AG20443 (cell line): ENCODE data around the gene RAD51AP1.

Experiments
- DNase-seq: peaks from one replicate; pipeline ENCODE4 v3.0.0; 2012; ENCODE audit warnings: low spot score, mixed read lengths

RAD51AP1 gene

DNA sequence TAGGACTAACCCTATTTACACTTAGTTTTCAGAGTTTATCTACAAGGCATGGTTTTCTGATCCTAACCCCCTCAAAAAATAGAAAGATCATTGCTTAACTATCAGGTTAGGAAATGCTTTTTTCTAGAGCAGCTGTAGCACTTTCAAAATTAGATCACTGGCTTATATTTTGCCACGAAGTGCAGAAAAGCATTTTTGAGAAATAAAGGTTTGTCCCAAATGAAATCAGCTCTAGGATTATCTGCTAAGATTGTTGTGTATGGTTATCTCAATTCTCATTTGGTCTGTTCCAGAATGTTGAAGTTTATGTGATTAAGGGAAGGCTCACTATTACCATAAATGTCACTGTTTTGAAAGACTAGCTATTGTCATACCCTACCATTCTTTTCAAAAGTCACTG is 13.5 kb downstream of the RAD51AP1 start:
- DNase-seq: no peak

DNA sequence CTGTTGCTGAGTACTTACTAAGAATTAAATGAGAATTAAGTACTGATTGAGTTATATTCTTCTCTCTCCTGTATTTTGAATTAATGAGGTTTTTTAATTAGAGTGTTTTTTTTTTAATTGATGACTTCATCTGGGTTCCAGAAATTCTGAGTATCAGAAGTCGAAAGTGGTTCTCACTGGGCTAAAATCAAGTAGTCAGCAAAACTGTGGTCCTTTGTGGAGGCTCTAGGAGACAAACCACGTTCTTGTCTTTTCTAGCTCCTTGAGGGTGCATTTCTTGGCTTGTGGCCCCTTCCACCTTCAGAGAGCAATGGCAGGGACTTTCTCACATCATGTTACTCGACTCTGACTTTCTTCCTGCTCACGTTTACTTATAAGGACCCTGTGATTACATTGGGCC is 15.3 kb downstream of the RAD51AP1 start:
- DNase-seq: no peak

DNA sequence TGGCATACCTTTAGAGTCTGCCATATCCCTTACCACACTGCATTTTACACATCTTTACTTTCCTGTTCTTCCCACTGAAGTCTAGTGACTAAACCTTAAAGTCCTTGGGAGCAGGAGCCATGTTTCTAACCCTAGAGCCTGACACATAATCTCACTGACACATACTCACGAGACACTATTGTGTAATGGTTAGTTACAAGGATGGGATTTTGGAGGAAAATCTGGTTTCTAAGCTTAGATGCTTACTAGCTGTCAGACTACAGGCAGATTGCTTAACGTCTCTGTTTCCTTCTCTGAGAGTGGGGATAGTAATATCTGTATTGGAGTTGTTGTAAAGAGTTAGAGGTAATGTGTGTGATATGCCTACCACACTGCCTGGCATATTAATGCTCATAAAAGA is 17.1 kb downstream of the RAD51AP1 start:
- no peak for DNase-seq

DNA sequence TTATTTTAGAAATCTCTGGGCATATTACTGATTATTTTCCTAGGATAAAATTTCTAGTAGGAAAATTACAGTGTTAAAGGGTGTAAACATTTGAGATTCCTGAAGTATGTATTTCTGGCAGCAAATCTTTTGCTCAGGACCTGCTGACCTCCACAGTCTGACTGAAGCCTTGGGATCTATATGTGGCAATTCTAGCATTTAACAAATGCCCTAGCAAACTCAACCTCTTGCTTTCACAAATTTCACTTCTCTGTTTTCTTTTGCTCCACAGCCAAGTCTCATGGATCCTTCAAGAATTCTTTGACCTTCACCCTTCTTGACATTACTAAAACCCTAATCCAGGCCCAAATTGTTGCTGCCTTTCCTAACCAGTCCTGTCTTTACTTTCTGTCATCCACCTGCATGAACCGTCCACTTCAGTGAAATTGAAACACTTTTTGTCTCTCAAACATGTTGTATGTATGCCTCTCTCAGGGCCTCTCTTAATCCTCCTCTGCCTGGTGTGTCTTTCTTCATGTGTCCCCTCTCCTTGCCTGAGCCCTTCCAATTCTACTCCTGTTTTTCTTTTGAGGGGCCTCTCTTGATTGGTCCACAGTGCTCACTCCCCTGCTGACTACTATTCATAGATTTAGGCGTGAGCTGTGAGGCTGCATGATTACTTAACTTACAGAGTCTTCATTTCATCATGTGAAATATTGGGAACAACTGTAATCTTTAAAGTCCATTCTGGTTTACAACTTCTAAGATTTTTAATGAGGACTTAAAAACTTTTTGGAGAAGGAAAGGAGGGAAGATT is 18.2 kb downstream of the RAD51AP1 start:
- no peak for DNase-seq

DNA sequence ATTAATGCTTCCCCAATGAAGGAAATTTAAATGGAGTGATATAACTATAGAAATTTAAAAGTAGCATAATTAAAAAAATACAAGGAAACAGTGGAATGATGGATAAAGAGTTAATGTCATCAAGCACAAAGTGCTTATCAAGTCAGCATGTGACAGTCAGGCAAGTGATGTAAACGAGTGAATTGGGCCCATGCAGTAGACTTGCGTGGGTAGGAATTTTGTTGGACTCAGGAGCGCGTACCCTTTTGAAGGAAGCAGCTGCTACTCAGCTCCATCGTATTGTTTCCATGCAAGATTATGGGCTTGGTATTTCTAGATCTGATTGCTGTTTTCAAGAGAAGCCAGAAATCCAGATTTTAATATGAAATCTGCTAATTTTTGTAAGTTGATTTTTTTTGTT is 18.9 kb downstream of the RAD51AP1 start:
- DNase-seq: no peak

DNA sequence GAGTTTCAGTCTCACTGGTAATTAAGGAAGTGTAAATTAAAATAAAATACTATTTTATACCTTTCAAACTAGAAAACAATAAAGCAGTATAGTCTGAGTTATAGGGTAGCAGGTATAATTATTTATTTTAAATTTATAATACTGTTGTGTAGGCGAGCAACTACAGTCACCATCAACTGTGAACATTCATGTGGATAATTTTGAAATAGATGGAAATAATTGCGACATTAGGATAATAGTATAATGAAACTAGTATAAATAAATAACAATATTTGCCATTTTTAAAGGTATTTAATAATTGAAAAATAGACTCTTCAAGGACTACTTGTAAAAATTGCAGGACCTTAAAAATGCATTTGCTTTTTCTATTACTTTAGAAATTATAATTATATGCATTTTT is 19.5 kb downstream of the RAD51AP1 start:
- DNase-seq: no peak

DNA sequence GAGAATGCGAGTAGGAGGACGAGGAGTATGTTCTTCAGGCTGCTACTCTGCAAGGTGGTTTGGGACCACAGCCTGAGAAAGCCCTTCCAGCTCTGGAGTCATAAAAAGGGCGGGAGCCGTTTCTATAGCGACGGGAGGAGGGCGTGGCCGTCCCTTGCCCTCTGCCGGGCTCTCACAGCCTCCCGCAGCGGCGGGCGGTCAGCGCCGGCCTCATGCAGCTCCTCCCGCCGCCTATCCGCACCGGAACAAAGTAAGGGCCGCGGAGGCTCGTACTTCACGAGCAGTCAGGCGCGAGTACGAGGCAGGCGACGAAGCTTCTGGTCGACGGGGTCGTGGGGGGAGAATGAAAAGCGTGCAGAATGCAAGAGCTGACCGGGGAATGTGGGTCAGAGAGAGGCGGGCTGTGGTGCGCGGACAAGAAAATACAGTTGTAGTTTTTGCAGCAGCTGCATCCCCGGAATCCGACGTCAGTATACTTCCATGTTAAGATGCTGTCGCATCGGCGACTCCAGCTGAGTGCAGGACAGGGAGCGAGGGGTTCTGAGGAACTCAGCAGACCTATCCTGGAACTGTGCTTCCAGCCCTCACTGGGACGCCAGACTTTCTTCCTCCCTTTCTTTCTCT is 23.5 kb downstream of the RAD51AP1 start, which contains the start of gene DYRK4:
Gene DYRK4 (plus strand): TSS at position 175 of the 624 bp plus-strand sequence. CDS start 38 bp downstream, at position 213.
- DNase-seq: peak; percentile 92

DNA sequence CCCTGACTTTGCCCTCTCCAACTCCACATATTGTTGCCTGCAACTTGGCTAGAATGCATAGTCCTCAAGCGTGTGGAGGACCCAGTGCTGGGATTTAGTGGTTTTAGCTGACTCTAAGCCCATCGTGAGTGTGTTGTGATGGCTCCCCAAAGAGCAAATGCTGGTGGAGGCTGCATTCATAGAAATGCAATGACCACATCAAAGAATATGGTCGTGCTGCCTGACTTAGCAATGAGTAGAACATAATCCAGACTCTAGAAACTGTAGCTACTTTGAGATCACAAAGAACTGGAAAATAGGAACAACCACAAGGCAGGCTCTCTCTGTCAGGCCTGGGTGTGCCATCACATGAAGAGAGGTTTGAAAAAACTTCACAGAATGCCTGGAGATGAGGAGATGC is 24.6 kb downstream of the RAD51AP1 start:
- DNase-seq: no peak

DNA sequence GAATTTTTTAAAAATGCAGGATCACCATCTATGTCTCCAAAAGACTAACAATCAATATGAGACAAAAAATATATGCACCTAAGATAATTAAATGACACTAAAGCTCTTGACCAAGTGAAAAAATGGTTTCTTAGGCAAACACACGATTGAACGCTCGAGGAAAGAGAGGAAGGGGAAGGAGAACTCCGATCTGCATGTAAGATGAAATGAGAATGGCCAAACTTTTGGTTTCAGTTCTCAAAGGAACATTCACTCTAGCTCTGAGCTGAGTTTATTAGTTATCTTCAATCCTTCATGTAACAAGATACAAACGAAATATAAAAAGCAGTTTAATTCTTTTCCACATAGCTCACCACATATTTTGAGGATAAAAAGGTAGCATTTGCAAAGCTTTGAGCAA is 26.1 kb downstream of the RAD51AP1 start:
- DNase-seq: no peak

DNA sequence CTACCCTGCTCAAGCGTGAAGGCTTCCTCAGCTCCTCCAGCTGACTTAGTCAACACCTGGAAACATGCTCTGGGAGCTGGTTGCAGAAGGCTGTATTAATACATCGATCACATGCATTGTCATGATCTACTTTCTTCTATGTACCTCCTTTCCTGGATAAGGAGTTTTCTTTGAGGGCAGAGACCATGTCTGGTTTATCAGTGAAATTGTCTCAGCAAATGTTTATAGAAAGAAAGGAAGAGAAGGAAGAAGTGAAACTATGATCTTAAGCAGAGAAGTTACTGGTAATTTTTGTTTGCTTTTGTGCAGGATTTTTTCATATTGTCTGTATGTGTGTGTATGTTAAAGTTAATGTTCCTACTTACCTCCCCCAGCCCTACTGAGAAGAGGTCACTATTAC is 27.8 kb downstream of the RAD51AP1 start:
- no peak for DNase-seq

DNA sequence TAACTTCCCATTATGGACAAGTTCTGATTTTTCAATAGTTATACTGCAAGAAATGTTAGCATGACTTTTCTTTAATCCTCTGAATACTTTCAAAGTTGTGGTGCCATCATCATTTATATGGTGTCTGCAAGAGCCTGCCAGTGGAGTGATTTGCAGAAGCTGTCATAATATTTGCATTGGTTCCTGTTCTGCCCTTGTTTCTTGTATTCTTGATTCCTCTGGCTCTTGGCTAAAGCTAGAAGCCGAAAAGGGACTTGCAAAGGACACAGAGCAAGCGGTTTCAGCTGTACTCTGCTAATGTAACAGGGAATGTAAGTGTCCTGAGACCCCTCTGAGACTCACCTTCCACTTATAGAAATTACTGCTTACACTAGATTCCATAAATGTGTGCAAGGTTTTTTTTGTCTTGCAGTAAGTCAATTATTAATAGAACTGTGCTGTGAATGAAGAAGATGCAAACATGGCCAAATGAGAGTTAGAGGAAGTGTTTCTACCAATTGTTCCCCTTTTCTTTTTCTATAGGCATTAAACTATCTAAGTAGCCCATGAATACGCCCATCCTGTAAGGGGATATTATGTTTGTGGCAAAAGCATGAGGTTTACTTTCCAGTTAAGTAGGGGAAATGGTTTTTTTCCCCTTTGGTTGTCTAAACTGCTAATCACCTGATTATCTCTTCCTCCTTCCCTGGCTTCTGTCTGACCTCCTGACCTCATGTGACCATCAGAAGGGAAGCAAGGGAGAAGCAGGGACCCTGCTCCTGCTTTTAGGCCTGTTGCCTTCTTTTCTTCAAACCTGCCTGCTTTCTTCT is 28.6 kb downstream of the RAD51AP1 start:
- no peak for DNase-seq

DNA sequence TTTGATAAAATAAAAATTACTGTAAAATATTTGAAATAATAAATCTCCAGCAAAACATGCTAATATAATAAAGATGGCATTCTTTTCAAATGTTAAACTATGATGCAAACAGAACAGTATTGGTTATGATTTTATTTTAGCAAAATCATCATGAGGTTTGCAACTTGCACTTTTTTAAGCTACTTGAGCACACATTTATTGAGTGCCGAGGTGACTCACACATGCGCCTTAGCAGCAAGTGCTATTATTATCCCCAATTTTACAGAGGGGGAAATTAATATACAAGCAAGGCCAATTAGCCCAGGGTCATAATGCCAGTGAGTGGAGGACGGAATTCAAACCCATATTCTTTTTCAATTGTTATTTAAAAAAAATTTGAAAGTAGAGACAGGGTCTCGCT is 30.6 kb downstream of the RAD51AP1 start:
- DNase-seq: no peak

DNA sequence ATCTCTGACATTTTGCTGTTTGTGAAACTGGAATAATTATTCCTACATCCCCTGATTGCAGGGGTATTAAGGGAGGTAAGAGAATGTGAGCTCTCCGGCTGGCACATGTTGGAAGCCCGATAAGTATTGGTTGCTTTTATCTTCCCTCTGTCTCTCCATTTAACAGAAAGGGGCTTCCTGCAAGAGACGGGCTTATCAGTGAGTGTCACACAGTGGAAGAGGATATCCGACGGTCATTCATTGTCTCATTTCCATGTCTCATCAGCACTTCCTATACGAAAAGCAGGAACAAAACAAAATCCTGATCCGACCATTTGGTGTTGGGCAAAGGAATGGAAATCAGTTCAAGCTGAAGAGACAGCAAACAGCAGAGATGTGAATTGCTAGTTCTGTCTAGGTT is 34.0 kb downstream of the RAD51AP1 start:
- DNase-seq: no peak

DNA sequence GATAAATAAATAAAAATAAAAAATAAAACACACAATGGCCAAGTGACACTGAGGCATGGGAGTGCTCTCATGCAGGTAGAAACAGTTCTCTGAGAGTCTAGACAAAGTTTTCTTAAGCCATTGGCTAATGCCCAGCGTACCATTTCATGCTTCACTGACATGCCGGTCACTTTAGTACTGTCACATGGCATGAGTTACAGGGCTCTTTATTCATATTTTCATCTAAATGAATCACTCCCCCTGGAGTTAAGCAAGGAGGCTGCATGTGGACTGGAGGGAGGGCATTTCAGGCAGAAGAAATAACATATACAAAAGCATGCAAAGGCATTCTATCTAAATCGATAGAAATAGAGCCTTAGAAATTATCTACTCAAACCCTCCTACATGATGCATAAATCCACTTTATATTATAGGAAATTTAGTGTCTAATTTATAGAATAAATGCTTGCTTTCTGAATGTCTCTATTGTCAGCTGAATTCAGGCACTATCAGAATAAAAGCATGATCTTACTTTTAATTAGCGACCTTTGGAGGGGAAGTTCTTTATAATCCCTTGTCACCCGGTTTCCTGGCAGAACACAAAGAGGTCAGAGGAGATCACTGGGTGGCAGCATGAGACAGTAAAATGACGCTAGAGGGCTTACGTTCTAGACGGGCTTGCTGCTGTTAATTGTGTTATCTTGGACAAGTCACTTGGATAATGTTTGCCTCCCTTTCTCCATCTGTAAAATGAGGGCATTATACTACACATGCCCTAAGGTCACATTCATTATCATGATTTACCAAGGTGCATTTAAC is 40.8 kb downstream of the RAD51AP1 start:
- DNase-seq: peak; percentile 23

DNA sequence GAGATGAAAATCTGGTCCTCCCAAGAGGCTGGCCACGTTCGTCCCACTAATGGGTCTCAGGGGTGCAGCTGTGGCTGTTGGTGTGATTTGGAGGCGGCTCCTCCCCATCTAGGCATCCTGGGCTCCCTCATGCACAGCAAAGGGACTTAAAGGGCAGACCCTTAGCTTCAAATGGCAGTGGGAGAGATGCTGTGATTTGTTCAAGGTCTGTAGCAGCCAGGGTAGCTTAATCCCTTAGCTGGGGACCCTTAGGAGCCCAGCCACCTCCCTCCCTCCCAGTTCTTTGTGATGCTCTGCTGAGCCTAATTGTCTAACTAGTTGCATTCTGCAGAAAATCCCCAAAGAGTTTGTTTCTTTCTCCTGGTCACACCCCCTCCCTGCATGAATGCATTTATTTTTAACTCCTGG is 41.6 kb downstream of the RAD51AP1 start:
- DNase-seq: no peak

DNA sequence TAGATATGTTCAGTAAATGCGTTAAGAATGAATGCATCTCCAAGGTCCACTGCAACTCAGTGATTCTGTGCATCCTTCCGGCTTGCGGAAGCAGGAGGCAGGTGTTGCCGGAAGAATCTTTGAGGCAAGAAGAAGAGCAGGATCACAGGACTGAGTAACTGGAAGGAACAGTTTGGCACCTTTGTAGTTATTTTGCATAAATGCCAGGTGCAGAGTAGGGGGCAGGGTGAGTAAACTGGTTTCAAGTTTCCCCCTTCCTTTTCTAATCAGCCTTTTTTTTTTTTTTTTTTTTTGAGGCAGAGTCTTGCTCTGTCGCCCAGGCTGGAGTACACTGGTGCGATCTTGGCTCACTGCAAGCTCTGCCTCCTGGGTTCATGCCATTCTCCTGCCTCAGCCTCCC is 45.6 kb downstream of the RAD51AP1 start:
- no peak for DNase-seq

DNA sequence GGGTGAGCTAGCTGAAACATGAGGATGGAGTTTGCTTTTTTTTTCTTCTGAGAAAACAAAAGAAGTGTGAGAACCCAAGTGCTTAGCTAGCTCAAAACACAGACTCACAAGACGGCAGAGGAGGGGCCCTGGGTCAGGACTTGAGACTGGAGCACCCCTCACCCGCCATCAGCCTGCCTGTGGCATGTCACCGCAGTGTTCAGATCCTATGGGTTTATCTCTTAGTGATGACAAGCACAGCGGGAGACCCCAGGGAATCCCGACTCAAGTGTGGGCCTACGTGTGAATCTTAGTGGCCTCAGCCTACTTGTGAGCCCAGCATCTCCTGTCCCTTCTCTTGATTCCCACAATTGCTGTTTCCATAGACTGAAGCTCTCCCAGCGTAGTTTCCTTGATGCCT is 46.2 kb downstream of the RAD51AP1 start:
- DNase-seq: no peak

DNA sequence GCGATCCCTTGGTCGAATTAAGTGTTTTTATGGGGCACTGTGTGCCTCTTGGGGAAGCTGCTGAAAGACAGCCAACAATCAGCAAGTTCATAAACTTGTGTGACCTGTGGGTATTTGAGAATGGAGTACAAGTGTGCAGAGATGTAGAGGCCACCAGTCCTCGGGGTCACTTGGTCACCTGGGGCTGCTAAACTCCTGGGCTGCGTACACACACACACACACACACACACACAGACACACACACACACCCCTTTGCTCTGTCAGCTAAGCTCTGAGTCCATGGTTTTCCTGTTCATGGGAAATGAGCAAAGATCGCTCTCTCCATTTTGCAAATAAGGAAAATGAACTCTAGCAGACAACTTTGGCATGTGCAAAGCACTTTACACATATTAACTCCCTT is 47.8 kb downstream of the RAD51AP1 start:
- DNase-seq: no peak

DNA sequence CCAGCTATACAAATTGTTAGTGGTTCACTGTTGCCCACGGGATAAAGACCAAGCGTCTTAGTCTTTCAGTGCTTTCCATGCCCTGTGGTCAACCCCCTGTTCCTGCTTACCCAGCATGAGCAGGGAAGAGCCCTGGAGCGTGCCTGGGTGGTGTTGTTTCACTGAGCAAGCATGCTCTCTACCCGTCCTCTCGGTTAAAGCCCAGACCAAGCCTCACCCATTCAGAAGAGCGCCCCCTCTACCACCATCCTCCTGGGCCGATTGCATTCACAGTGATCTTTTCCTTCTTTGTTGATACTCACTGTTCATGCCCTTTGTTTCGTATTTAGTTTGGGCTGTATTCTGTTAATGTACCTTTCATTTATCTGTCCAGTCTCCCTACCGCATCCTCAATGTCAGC is 48.4 kb downstream of the RAD51AP1 start:
- DNase-seq: no peak

DNA sequence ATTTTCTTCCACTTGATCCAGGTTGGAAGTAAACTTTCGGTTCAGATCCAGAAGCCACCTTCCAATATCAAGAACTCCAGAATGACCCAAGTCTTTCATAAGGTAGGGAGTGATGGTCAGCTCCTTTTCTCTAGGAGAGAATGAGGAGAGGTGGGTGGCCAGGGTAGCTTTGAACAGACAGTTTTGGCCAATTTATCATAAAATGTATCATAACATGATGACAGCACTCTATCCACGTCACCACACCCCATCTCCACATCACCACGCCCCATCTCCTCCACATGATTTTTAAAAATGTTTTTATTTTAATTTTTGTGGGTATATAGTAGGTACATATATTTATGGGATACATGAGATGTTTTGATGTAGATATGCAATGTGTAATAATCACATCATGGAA is 50.2 kb downstream of the RAD51AP1 start:
- no peak for DNase-seq

DNA sequence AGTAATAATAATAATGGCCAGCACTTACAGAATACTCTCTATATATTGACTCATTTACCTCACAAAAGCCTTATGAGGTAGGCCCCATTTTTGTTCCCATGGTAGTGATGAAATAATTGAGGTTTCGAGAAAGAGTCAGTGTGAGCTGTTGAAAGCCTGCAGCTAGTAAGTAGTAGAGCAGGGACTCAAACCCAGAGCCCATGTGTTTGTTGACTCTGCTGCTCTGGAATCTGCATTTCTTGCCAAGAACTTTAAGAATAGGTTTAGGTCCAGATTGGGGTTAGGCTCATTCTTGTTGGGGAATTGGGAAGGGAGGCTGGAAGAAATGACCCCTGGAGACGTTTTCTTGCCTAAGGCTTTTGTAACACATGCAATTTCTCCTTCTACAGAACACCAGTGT is 51.3 kb downstream of the RAD51AP1 start:
- no peak for DNase-seq

DNA sequence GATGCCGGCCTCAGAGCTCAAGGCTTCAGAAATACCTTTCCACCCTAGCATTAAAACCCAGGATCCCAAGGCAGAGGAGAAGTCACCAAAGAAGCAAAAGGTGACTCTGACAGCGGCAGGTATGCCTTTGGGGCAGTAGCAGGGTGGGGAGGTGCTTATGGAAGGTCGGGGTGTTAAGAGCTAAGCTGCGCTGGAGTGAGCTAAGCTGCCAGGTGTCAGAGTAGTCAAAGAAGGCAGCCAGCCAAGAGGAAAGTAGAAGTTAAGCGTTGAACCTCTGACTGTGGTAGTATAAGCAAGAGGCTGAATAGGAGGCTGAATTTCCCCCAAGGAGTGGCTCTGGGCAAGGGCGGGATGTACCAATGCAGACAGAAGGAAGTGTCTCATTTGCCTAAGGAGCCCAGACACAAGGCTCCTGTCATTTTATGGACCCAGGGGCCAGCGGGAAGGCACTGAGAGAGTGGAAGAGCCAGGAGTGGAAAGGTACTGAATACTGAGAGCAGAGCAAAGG is 52.5 kb downstream of the RAD51AP1 start:
- no peak for DNase-seq
